GM19324 (cell line): ENCODE results near the gene STX18.
"Not testable (repeated sequence)": the region's sequence is repeated elsewhere in the genome, so short reads cannot be mapped to it uniquely, and the experiment has no call there.

Experiments
- ATAC-seq: cut with Tn5 transposase; IDR thresholded peaks from one replicate; pipeline ENCODE4 v1.9.1; 2021; ENCODE audit warnings: mild to moderate bottlenecking, moderate library complexity; ENCODE audit not compliant: unreplicated experiment, low FRiP score

STX18 gene

GRCh38 chr4:4514786-4515185 is 27.1 kb downstream of the STX18 start:
- no peak for ATAC-seq

GRCh38 chr4:4512282-4512681 is 29.6 kb downstream of the STX18 start:
- ATAC-seq, result no peak

GRCh38 chr4:4510641-4511040 is 31.2 kb downstream of the STX18 start:
- ATAC-seq, result not testable (repeated sequence)

- ATAC-seq, result no peak
These were observed 32.3 kb downstream of the STX18 start for GRCh38 chr4:4509521-4509920.

GRCh38 chr4:4507923-4508322 is 33.9 kb downstream of the STX18 start:
- ATAC-seq, result no peak

GRCh38 chr4:4507403-4507802 is 34.4 kb downstream of the STX18 start:
- no peak for ATAC-seq

- ATAC-seq, result no peak
These were observed 34.9 kb downstream of the STX18 start for GRCh38 chr4:4506961-4507360.

- not testable (repeated sequence) for ATAC-seq
These were observed 36.6 kb downstream of the STX18 start for GRCh38 chr4:4505211-4505610.

GRCh38 chr4:4504783-4505182 is 37.1 kb downstream of the STX18 start:
- no peak for ATAC-seq

GRCh38 chr4:4502694-4503311 is 39.0 kb downstream of the STX18 start:
- no peak for ATAC-seq

GRCh38 chr4:4501679-4502078 is 40.2 kb downstream of the STX18 start:
- no peak for ATAC-seq

- ATAC-seq, result no peak
These were observed 42.3 kb downstream of the STX18 start for GRCh38 chr4:4499438-4500123.

GRCh38 chr4:4496592-4497372 is 45.1 kb downstream of the STX18 start:
- no peak for ATAC-seq

GRCh38 chr4:4494882-4495281 is 47.0 kb downstream of the STX18 start:
- ATAC-seq, result no peak

GRCh38 chr4:4492161-4492847 is 49.5 kb downstream of the STX18 start:
- ATAC-seq, result no peak

- no peak for ATAC-seq
These were observed 50.4 kb downstream of the STX18 start for GRCh38 chr4:4491396-4491893.

- ATAC-seq, result no peak
These were observed 51.0 kb downstream of the STX18 start for GRCh38 chr4:4490816-4491215.

- ATAC-seq, result no peak
These were observed 51.8 kb downstream of the STX18 start for GRCh38 chr4:4490041-4490440.

GRCh38 chr4:4488405-4489404 is 53.1 kb downstream of the STX18 start:
- ATAC-seq, result peak; percentile 72

- ATAC-seq, result no peak
These were observed 54.9 kb downstream of the STX18 start for GRCh38 chr4:4486969-4487368.
